GM23338 (cell line): ENCODE results near the gene SPATA25. TPM values are rescaled to one million over a fixed set of nuclear protein-coding genes. Genes with fewer than 3 reads are reported as not detected.

ENCODE experiments used
- ATAC-seq: fragments of 200-7000 bp; cut with Tn5 transposase; 3 replicates; pipeline ENCODE4 v1.9.1; 2020
- DNase-seq: peaks from one replicate; pipeline ENCODE4 v3.0.0-alpha.2; 2015; ENCODE audit warnings: low spot score
- H2AFZ ChIP-seq: fragments of 200-600 bp; sonication (generic); 2 replicates; pipeline ENCODE4 v1.8.0; 2016; ENCODE audit warnings: antibody characterized with exemption, mild to moderate bottlenecking, moderate library complexity
- H3F3A ChIP-seq: fragments of 200-600 bp; sonication (generic); replicated peaks from 2 replicates; pipeline ENCODE4 v1.8.0; 2017; ENCODE audit warnings: antibody characterized with exemption, mixed run types, low read depth
- H3K27ac ChIP-seq: fragments of 200-600 bp; sonication (generic); 2 replicates; pipeline ENCODE4 v1.6.1; 2016; ENCODE audit warnings: low read depth
- H3K27me3 ChIP-seq: fragments of 200-600 bp; sonication (generic); 2 replicates; pipeline ENCODE4 v1.8.0; 2016; ENCODE audit warnings: mild to moderate bottlenecking, mixed run types, moderate library complexity; ENCODE audit not compliant: insufficient read depth
- H3K36me3 ChIP-seq: fragments of 200-600 bp; sonication (generic); 2 replicates; pipeline ENCODE4 v1.8.0; 2016; ENCODE audit warnings: mild to moderate bottlenecking; ENCODE audit not compliant: insufficient read depth
- H3K4me1 ChIP-seq: fragments of 200-600 bp; sonication (generic); 2 replicates; pipeline ENCODE4 v1.8.0; 2016; ENCODE audit warnings: mild to moderate bottlenecking, moderate library complexity; ENCODE audit not compliant: insufficient read depth
- H3K4me2 ChIP-seq: fragments of 200-600 bp; sonication (generic); 2 replicates; pipeline ENCODE4 v1.7.1; 2017; ENCODE audit warnings: mixed run types
- H3K4me3 ChIP-seq: fragments of 200-600 bp; sonication (generic); 2 replicates; pipeline ENCODE4 v1.6.1; 2016; ENCODE audit warnings: mixed run types
- H3K79me2 ChIP-seq: fragments of 200-600 bp; sonication (generic); replicated peaks from 2 replicates; pipeline ENCODE4 v1.8.0; 2017; ENCODE audit warnings: mild to moderate bottlenecking; ENCODE audit not compliant: insufficient read depth
- H3K9me2 ChIP-seq: fragments of 200-600 bp; sonication (generic); 2 replicates; pipeline ENCODE4 v1.8.0; 2017; ENCODE audit not compliant: insufficient read depth
- H4K20me1 ChIP-seq: fragments of 200-600 bp; sonication (generic); replicated peaks from 2 replicates; pipeline ENCODE4 v1.8.0; 2017; ENCODE audit warnings: mild to moderate bottlenecking; ENCODE audit not compliant: insufficient read depth
- H3K27ac Mint-ChIP-seq: 2 replicates; pipeline ENCODE4 v1.8.0; 2020; ENCODE audit warnings: inconsistent platforms, mild to moderate bottlenecking, moderate library complexity, mixed read lengths
- H3K27me3 Mint-ChIP-seq: 3 replicates; pipeline ENCODE4 v1.8.0; 2022; ENCODE audit warnings: low read depth, mild to moderate bottlenecking, moderate library complexity, mixed read lengths, inconsistent platforms; ENCODE audit not compliant: insufficient read depth, poor library complexity
- H3K36me3 Mint-ChIP-seq: 3 replicates; pipeline ENCODE4 v1.8.0; 2021; ENCODE audit warnings: low read depth, mild to moderate bottlenecking, inconsistent platforms, moderate library complexity, mixed read lengths
- H3K4me1 Mint-ChIP-seq: 3 replicates; pipeline ENCODE4 v1.8.0; 2020; ENCODE audit warnings: mild to moderate bottlenecking, inconsistent platforms, mixed read lengths
- H3K4me3 Mint-ChIP-seq: 3 replicates; pipeline ENCODE4 v1.8.0; 2021; ENCODE audit warnings: moderate library complexity, mild to moderate bottlenecking, inconsistent platforms, mixed read lengths
- H3K9me3 Mint-ChIP-seq: 3 replicates; pipeline ENCODE4 v1.8.0; 2020; ENCODE audit warnings: moderate library complexity, mild to moderate bottlenecking, inconsistent platforms, mixed read lengths
- ETS1 ChIP-seq: IDR thresholded peaks from 2 replicates; pipeline ENCODE4 v1.6.1; 2016; ENCODE audit warnings: antibody characterized with exemption
- POLR2AphosphoS5 ChIP-seq: IDR thresholded peaks from 2 replicates; pipeline ENCODE4 v1.6.1; 2016; ENCODE audit warnings: antibody characterized with exemption, low read depth
- STAT1 ChIP-seq: IDR thresholded peaks from one replicate; pipeline ENCODE4 v1.6.1; 2016; ENCODE audit warnings: antibody characterized with exemption; ENCODE audit not compliant: unreplicated experiment
- ZNF114 ChIP-seq: fragments of 250-450 bp; sonication (Bioruptor Pico); IDR thresholded peaks from 2 replicates; pipeline ENCODE4 v1.5.0; 2020; ENCODE audit warnings: mild to moderate bottlenecking, moderate library complexity
- ZNF331 ChIP-seq: fragments of 250-450 bp; sonication (Bioruptor Pico); IDR thresholded peaks from 2 replicates; pipeline ENCODE4 v1.5.0; 2020; ENCODE audit warnings: low read depth, mild to moderate bottlenecking, moderate library complexity
- ZNF462 ChIP-seq: fragments of 250-450 bp; sonication (Bioruptor Pico); IDR thresholded peaks from 2 replicates; pipeline ENCODE4 v1.5.0; 2020; ENCODE audit warnings: mild to moderate bottlenecking, moderate library complexity
- polyA plus RNA-seq: library from polyadenylated mRNA; unstranded; fragments of >200 nt; fragmentation: Nextera tagmentation; extraction: Ambion mirVana; gene quantifications from 2 replicates; pipeline ENCODE4 v1.2.1, GENCODE V29; 2016
- total RNA-seq: library from RNA; depleted of rRNA; stranded (reverse); fragments of >200 nt; shearing (Covaris generic); gene quantifications from 2 replicates; pipeline ENCODE4 v1.2.3, GENCODE V29; 2014

Gene SPATA25
- total and polyA plus RNA-seq, 2 experiments from 2014 or later, result 7.5 TPM; not detected in 1

GRCh38 chr20:45867819-45868176 lies 19.6 kb downstream of the SPATA25 start (continued):
- no peak for TF ChIP-seq ZNF462
- no peak for TF ChIP-seq ZNF331 (CRISPR knock-in tag)

GRCh38 chr20:45867136-45867818 lies 20.1 kb downstream of the SPATA25 start:
- H2AFZ ChIP-seq, result no peak overlapping the region
- no peaks in the 10 kb centered on the region for H4K20me1 ChIP-seq
- no peak overlapping the region for H3K27ac ChIP-seq
- no peak overlapping the region for H3K4me3 Mint-ChIP-seq
- 0 out of 2 replicates have a peak, but pooled peaks cover 6% of the 10 kb centered on the region for H3F3A ChIP-seq
- no peaks in the 10 kb centered on the region for H3K9me3 Mint-ChIP-seq
- H3K9me2 ChIP-seq, result no peaks in the 10 kb centered on the region
- H3K36me3 Mint-ChIP-seq, result no peaks in the 10 kb centered on the region
- H3K27me3 ChIP-seq, result no peaks in the 10 kb centered on the region
- H3K4me3 ChIP-seq, result no peak overlapping the region
- no peaks in the 10 kb centered on the region for H3K4me1 Mint-ChIP-seq
- H3K27ac Mint-ChIP-seq, result no peak overlapping the region
- no peak for ATAC-seq
- H3K36me3 ChIP-seq, result no peaks in the 10 kb centered on the region
- H3K79me2 ChIP-seq, result no peaks in the 10 kb centered on the region
- no peak for DNase-seq
- H3K4me1 ChIP-seq, result no peaks in the 10 kb centered on the region
- no peaks in the 10 kb centered on the region for H3K27me3 Mint-ChIP-seq
- H3K4me2 ChIP-seq, result no peak overlapping the region
- no peak for TF ChIP-seq ZNF462
- TF ChIP-seq ETS1, result no peak
- no peak for TF ChIP-seq POLR2AphosphoS5
- no peak for TF ChIP-seq ZNF114 (CRISPR knock-in tag)
- TF ChIP-seq STAT1, result no peak
